Nephron progenitor cell (in vitro differentiated cells): ENCODE results near the gene ABHD2.

ENCODE experiments used
- DNase-seq: peaks from one replicate; pipeline ENCODE4 v3.0.0; 2021
- H3K27ac Mint-ChIP-seq: 2 replicates; pipeline ENCODE4 v1.8.0; 2021; ENCODE audit warnings: mild to moderate bottlenecking, moderate library complexity, mixed read lengths
- H3K27me3 Mint-ChIP-seq: 2 replicates; pipeline ENCODE4 v1.8.0; 2021; ENCODE audit warnings: mild to moderate bottlenecking, low read depth, mixed read lengths; ENCODE audit not compliant: poor library complexity
- H3K36me3 Mint-ChIP-seq: 2 replicates; pipeline ENCODE4 v1.8.0; 2021; ENCODE audit warnings: low read depth, mixed read lengths
- H3K4me1 Mint-ChIP-seq: 2 replicates; pipeline ENCODE4 v1.8.0; 2021; ENCODE audit warnings: mixed read lengths
- H3K4me3 Mint-ChIP-seq: 2 replicates; pipeline ENCODE4 v1.8.0; 2021; ENCODE audit warnings: mild to moderate bottlenecking, moderate library complexity, mixed read lengths
- H3K9me3 Mint-ChIP-seq: 2 replicates; pipeline ENCODE4 v1.8.0; 2021; ENCODE audit warnings: mild to moderate bottlenecking, moderate library complexity, mixed read lengths
- CTCF ChIP-seq: fragments of 200-600 bp; sonication (generic); IDR thresholded peaks from 2 replicates; pipeline ENCODE4 v1.5.0; 2021; ENCODE audit warnings: antibody characterized with exemption

The ABHD2 gene

GRCh38 chr15:89051875-89052274 lies 36.4 kb upstream of the ABHD2 start:
- no peak for DNase-seq
- Mint-ChIP-seq H3K4me3 (no peak overlapping the region), H3K36me3 (peaks cover 11% of the 10 kb centered on the region), H3K9me3 (peaks cover 26% of the 10 kb centered on the region), H3K4me1 (peaks cover 16% of the 10 kb centered on the region), H3K27ac (no peak overlapping the region), H3K27me3 (peaks cover 10% of the 10 kb centered on the region)
- no peak for TF ChIP-seq CTCF

- no peak overlapping the region for H3K27ac Mint-ChIP-seq
- no peak for DNase-seq
Measured at GRCh38 chr15:89052474-89052873, 35.8 kb upstream of the ABHD2 start.

GRCh38 chr15:89054873-89055272 lies 33.4 kb upstream of the ABHD2 start:
- TF ChIP-seq CTCF = no peak
- DNase-seq = no peak
- Mint-ChIP-seq H3K4me1 (peaks cover 10% of the 10 kb centered on the region), H3K27me3 (peaks cover 24% of the 10 kb centered on the region), H3K36me3 (peaks cover 3% of the 10 kb centered on the region), H3K9me3 (peaks cover 12% of the 10 kb centered on the region), H3K27ac (no peak overlapping the region), H3K4me3 (no peak overlapping the region)

More at GRCh38 chr15:89052474-89052873, 35.8 kb upstream of the ABHD2 start:
- Mint-ChIP-seq H3K9me3 (peaks cover 26% of the 10 kb centered on the region), H3K27me3 (peaks cover 13% of the 10 kb centered on the region), H3K4me3 (no peak overlapping the region), H3K36me3 (peaks cover 11% of the 10 kb centered on the region), H3K4me1 (peaks cover 16% of the 10 kb centered on the region)
- TF ChIP-seq CTCF = no peak

- peak; percentile 99 for TF ChIP-seq CTCF
- no peak overlapping the region for H3K4me3 Mint-ChIP-seq
- H3K9me3 Mint-ChIP-seq = no peaks in the 10 kb centered on the region
- peaks cover 7% of the 10 kb centered on the region for H3K4me1 Mint-ChIP-seq
- H3K27me3 Mint-ChIP-seq = peaks cover 15% of the 10 kb centered on the region
- DNase-seq = peak; percentile 88
- no peaks in the 10 kb centered on the region for H3K36me3 Mint-ChIP-seq
- no peak overlapping the region for H3K27ac Mint-ChIP-seq
Measured at GRCh38 chr15:89057506-89058133, 30.6 kb upstream of the ABHD2 start.

GRCh38 chr15:89058376-89058775 lies 29.9 kb upstream of the ABHD2 start:
- Mint-ChIP-seq H3K4me3 (no peak overlapping the region), H3K36me3 (no peaks in the 10 kb centered on the region), H3K4me1 (peaks cover 7% of the 10 kb centered on the region), H3K27ac (no peak overlapping the region), H3K9me3 (no peaks in the 10 kb centered on the region), H3K27me3 (peaks cover 14% of the 10 kb centered on the region)
- TF ChIP-seq CTCF = no peak
- no peak for DNase-seq

- no peak overlapping the region for H3K27ac Mint-ChIP-seq
- H3K4me3 Mint-ChIP-seq = no peak overlapping the region
- no peak for TF ChIP-seq CTCF
- H3K36me3 Mint-ChIP-seq = no peaks in the 10 kb centered on the region
- H3K9me3 Mint-ChIP-seq = no peaks in the 10 kb centered on the region
- H3K4me1 Mint-ChIP-seq = peaks cover 7% of the 10 kb centered on the region
- peaks cover 14% of the 10 kb centered on the region for H3K27me3 Mint-ChIP-seq
- DNase-seq = no peak
Measured at GRCh38 chr15:89058876-89059405, 29.3 kb upstream of the ABHD2 start.
